ENCODE results near the gene POC1B. TPM values are rescaled to one million over a fixed set of nuclear protein-coding genes. Genes with fewer than 3 reads are reported as not detected.

The POC1B gene
- polyA plus RNA-seq, 1 donor from 2014 or later = 10.0 TPM

GRCh38 chr12:89416049-89416792 is 109.6 kb downstream of the POC1B start:
- H3K9me2 ChIP-seq (ENCODE audit: insufficient read depth, low read length) = no peaks in the 10 kb centered on the region
- H4K20me1 ChIP-seq (ENCODE audit: insufficient read depth) = no peaks in the 10 kb centered on the region
- H3K36me3 ChIP-seq (ENCODE audit: insufficient read depth, low read length) = no peaks in the 10 kb centered on the region
- H3K9ac ChIP-seq (ENCODE audit: low read length) = no peak overlapping the region
- TF ChIP-seq RAD21 (conservative IDR thresholded peaks at IDR 0.05) (no peak), MXI1 (conservative IDR thresholded peaks at IDR 0.05; ENCODE audit: poor library complexity, severe bottlenecking) (no peak), REST (IDR thresholded peaks at IDR 0.05; ENCODE audit: borderline replicate concordance) (no peak), POLR2AphosphoS5 (IDR thresholded peaks at IDR 0.05) (no peak), SMC3 (conservative IDR thresholded peaks at IDR 0.05; ENCODE audit: poor library complexity) (no peak), EP300 (conservative IDR thresholded peaks at IDR 0.05; ENCODE audit: poor library complexity, severe bottlenecking) (no peak)
- H3K27me3 ChIP-seq (ENCODE audit: insufficient read depth, low read depth, low read length) = no peaks in the 10 kb centered on the region
- H3F3A ChIP-seq (ENCODE audit: insufficient read depth, low read length, poor library complexity, severe bottlenecking) = no peaks in the 10 kb centered on the region
- no peak overlapping the region for H3K4me3 ChIP-seq (ENCODE audit: low read length)
- H2AFZ ChIP-seq (ENCODE audit: low read depth, low read length) = no peak overlapping the region
- H3K9me3 ChIP-seq (ENCODE audit: low read length) = no peaks in the 10 kb centered on the region
- H3K27ac ChIP-seq (ENCODE audit: low read length) = no peak overlapping the region
- H3K79me2 ChIP-seq (replicated peaks; ENCODE audit: insufficient read depth, low read length) = no peaks in the 10 kb centered on the region
- no peak overlapping the region for H3K4me2 ChIP-seq (ENCODE audit: low read length)

GRCh38 chr12:89414851-89415250 is 111.0 kb downstream of the POC1B start:
- Histone ChIP-seq H3K27me3 (ENCODE audit: insufficient read depth, low read depth, low read length) (no peaks in the 10 kb centered on the region), H2AFZ (ENCODE audit: low read depth, low read length) (no peak overlapping the region), H3K36me3 (ENCODE audit: insufficient read depth, low read length) (no peaks in the 10 kb centered on the region), H3K4me2 (ENCODE audit: low read length) (no peak overlapping the region), H3K9me3 (ENCODE audit: low read length) (no peaks in the 10 kb centered on the region), H3K4me3 (ENCODE audit: low read length) (no peak overlapping the region), H4K20me1 (ENCODE audit: insufficient read depth) (no peaks in the 10 kb centered on the region), H3K79me2 (replicated peaks; ENCODE audit: insufficient read depth, low read length) (no peaks in the 10 kb centered on the region), H3K27ac (ENCODE audit: low read length) (no peak overlapping the region), H3K9me2 (ENCODE audit: insufficient read depth, low read length) (no peaks in the 10 kb centered on the region), H3F3A (ENCODE audit: insufficient read depth, low read length, poor library complexity, severe bottlenecking) (no peaks in the 10 kb centered on the region), H3K9ac (ENCODE audit: low read length) (no peak overlapping the region)
- no peak for TF ChIP-seq TAF1 (IDR thresholded peaks at IDR 0.05; ENCODE audit: low read depth)
- no peak for TF ChIP-seq POLR2AphosphoS5 (IDR thresholded peaks at IDR 0.05)

- H3K4me2 ChIP-seq (ENCODE audit: low read length) = no peak overlapping the region
- H3K9me2 ChIP-seq (ENCODE audit: insufficient read depth, low read length) = no peaks in the 10 kb centered on the region
- H3K27me3 ChIP-seq (ENCODE audit: insufficient read depth, low read depth, low read length) = no peaks in the 10 kb centered on the region
- no peaks in the 10 kb centered on the region for H3F3A ChIP-seq (ENCODE audit: insufficient read depth, low read length, poor library complexity, severe bottlenecking)
- H3K79me2 ChIP-seq (replicated peaks; ENCODE audit: insufficient read depth, low read length) = no peaks in the 10 kb centered on the region
- no peak overlapping the region for H3K4me3 ChIP-seq (ENCODE audit: low read length)
- no peak overlapping the region for H2AFZ ChIP-seq (ENCODE audit: low read depth, low read length)
- no peaks in the 10 kb centered on the region for H3K36me3 ChIP-seq (ENCODE audit: insufficient read depth, low read length)
- H3K9me3 ChIP-seq (ENCODE audit: low read length) = no peaks in the 10 kb centered on the region
- H3K27ac ChIP-seq (ENCODE audit: low read length) = no peak overlapping the region
- no peak overlapping the region for H3K9ac ChIP-seq (ENCODE audit: low read length)
- TF ChIP-seq REST (IDR thresholded peaks at IDR 0.05; ENCODE audit: borderline replicate concordance) (no peak), EP300 (conservative IDR thresholded peaks at IDR 0.05; ENCODE audit: poor library complexity, severe bottlenecking) (no peak), SMC3 (conservative IDR thresholded peaks at IDR 0.05; ENCODE audit: poor library complexity) (no peak), EZH2 (IDR thresholded peaks at IDR 0.05; ENCODE audit: borderline replicate concordance, insufficient read depth, low read length, poor library complexity, severe bottlenecking) (no peak), CTCF (IDR thresholded peaks at IDR 0.05; ENCODE audit: poor library complexity, severe bottlenecking) (no peak)
- no peaks in the 10 kb centered on the region for H4K20me1 ChIP-seq (ENCODE audit: insufficient read depth)
These were observed 111.5 kb downstream of the POC1B start for GRCh38 chr12:89414322-89414721.

Data from neural cell (in vitro differentiated cells).